Dermis microvascular lymphatic vessel endothelial cell (primary cell): ENCODE results near the gene OR4K15. TPM values are rescaled to one million over a fixed set of nuclear protein-coding genes. Genes with fewer than 3 reads are reported as not detected.
"Not testable (repeated sequence)": the region's sequence is repeated elsewhere in the genome, so short reads cannot be mapped to it uniquely, and the experiment has no call there.

Experiments used
- DNase-seq, 2 donors: peaks; one replicate each; pipeline versions ENCODE4 v3.0.0 to v3.0.0-alpha.2; 2010; ENCODE audit warnings: low read depth in 2 of 2
- total RNA-seq: library from RNA; depleted of rRNA; stranded (reverse); fragments of >200 nt; gene quantifications from 2 replicates; pipeline ENCODE4 v1.2.1, GENCODE V29; 2014

Gene OR4K15, protein sequence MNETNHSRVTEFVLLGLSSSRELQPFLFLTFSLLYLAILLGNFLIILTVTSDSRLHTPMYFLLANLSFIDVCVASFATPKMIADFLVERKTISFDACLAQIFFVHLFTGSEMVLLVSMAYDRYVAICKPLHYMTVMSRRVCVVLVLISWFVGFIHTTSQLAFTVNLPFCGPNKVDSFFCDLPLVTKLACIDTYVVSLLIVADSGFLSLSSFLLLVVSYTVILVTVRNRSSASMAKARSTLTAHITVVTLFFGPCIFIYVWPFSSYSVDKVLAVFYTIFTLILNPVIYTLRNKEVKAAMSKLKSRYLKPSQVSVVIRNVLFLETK
- total RNA-seq = not detected in 2 replicates

DNA sequence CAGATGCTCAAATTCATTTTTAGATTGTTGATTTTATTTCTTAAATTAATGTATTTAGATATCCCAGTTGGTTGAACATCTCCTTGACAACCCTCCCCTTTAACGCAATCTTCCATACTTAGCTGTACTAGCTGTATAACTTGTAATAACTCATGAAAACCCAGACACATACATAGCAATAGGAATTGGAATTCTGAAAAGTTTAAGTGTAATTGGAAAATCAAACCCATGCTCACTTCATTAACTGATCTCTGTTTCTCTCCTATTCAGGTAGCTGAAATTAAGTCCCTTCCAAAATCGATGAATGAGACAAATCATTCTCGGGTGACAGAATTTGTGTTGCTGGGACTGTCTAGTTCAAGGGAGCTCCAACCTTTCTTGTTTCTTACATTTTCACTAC lies at the start of gene OR4K15:
TSS of gene OR4K15 (plus strand) at position 301 of the 400 bp plus-strand sequence. CDS start at position 301, 0 bp downstream.
- DNase-seq = no peak

GRCh38 chr14:19930617-19931016 lies 44.8 kb upstream of the OR4K15 start, which contains the start of gene OR4K1:
TSS of gene OR4K1 (plus strand) at chr14:19930917. CDS start at chr14:19935667, 4,750 bp downstream.
- no peak for DNase-seq

DNA sequence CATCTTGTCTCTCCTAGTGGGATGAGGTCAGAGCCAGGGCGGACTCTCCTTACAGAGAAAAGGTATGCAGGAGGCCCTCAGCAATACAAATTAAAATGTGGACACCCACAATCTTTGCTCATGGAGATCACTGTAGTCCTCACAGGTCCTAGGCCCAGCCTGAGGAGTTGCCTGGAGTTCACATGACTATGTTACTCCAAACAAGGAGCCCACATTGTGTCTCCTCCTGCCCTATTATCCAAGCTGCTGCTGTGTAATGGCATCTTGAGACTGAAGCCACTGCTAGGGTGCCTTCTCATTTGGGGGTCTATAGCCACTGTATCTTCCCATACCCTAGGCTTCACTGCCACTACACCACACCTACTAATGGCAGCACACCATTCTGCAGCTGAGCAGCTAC lies 33.7 kb upstream of the OR4K15 start:
- no peak for DNase-seq

DNA sequence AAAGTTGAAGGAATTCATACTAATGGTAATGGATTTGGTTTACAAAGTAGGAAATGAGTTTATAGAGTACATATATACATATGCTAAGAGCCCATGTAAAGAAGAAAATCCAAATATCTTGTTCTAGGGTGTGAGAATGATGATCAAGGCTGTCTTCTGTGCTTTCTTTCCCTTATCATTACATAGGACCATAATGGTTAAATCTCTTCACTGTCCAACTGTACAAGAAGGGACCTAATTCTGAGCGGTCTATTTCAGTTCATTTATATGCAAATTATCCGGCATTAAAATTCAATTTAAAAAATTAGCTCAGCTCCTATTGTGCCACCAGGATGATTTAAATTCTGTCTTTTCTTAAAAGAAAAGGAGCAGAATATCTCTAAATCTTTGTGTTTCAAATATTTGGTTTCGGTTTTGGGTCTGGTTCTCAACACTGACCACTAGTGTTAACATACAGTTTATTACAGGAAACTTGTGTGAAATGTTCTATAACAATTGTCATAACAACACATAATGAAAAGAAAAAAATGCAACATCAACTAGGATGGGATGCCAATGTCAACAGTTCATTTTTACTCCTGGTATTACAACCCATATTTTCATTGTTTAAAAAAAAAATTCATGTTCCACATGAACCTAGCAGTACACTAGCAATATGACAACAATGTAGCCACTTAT lies 27.8 kb upstream of the OR4K15 start:
- DNase-seq = peak in 1 of 2 donors; percentile 86

- DNase-seq = peak in 1 of 2 donors; percentile 50
Observed at GRCh38 chr14:19949218-19949617, 26.2 kb upstream of the OR4K15 start.

GRCh38 chr14:19969735-19970134 lies 5.7 kb upstream of the OR4K15 start:
- DNase-seq = not testable (repeated sequence)

GRCh38 chr14:19974844-19975243 lies 547 bp upstream of the OR4K15 start:
- no peak for DNase-seq

DNA sequence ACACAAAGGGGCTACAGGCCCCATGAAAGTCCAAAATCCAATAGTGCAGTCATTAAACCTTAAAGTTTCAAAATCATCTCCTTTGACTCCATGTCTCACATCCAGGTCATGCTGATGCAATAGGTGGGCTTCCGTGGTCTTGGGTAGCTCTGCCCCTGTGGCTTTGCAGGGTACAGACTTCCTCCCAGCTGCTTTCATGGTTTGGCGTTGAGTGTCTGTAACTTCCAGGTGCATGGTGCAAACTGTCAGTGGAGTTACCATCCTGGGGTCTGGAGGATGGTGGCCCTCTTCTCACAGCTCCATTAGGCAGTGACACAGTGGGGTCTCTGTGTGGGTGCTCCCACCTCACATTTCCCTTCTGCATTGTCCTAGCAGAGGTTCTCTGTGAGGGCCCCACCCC lies 18.0 kb downstream of the OR4K15 start:
- DNase-seq = no peak

- DNase-seq = no peak
Observed at GRCh38 chr14:20001863-20002262, 26.5 kb downstream of the OR4K15 start, which contains the start of gene OR4Q2. TSS of gene OR4Q2 (plus strand) at chr14:20002163.

DNA sequence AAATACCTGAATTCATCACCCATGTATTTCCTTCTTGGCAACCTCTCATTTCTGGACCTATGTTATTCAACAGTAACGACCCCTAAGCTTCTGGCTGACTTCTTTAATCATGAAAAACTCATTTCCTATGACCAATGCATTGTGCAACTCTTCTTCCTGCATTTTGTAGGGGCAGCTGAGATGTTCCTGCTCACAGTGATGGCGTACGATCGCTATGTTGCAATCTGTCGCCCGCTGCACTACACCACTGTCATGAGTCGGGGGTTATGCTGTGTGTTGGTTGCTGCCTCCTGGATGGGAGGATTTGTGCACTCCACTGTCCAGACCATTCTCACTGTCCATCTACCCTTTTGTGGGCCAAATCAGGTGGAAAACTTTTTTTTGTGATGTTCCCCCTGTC lies 26.9 kb downstream of the OR4K15 start:
- DNase-seq = no peak

DNA sequence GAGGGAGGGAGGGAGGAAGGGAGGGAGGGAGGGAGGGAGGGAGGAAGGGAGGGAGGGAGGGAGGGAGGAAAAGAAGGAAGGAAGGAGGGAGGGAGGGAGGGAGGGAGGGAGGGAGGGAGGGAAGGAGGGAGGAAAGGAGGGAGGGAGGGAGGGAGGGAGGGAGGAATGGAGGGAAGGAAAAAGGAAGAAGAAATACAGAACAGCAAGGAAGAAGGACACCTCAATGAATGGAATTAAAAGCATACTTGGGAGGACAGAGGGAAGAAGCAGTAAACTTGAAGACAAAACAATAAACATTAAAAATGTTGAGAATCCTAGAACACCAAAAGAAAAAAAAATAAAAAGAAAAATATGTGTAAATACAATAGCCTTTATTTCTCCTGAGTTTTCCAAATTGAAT lies 32.8 kb downstream of the OR4K15 start:
- DNase-seq = no peak

GRCh38 chr14:20019257-20019865 lies 44.0 kb downstream of the OR4K15 start, which contains the start of gene OR4K14:
TSS of gene OR4K14 (minus strand) at chr14:20019307. CDS start at chr14:20015193, 4,114 bp downstream.
- no peak for DNase-seq

Other genes starting within 250 kb of the OR4K15 start
- gene OR4Q3, start 232.0 kb upstream of the OR4K15 start, total RNA-seq = not detected in 2 replicates
- not detected in 2 replicates for gene OR4M1, start 202.1 kb upstream of the OR4K15 start, total RNA-seq
- not detected in 2 replicates for gene OR4N2, start 171.8 kb upstream of the OR4K15 start, total RNA-seq
- gene OR4K2, start 100.4 kb upstream of the OR4K15 start, total RNA-seq = not detected in 2 replicates
- gene OR4K5, start 55.0 kb upstream of the OR4K15 start, total RNA-seq = not detected in 2 replicates
- not detected in 2 replicates for gene OR4K1, start 44.7 kb upstream of the OR4K15 start, total RNA-seq
- gene OR4Q2, start 26.6 kb downstream of the OR4K15 start, total RNA-seq = not detected in 2 replicates
- gene OR4K14, start 43.7 kb downstream of the OR4K15 start, total RNA-seq = not detected in 2 replicates
- not detected in 2 replicates for gene OR4K13, start 60.4 kb downstream of the OR4K15 start, total RNA-seq
- gene OR4L1, start 84.5 kb downstream of the OR4K15 start, total RNA-seq = not detected in 2 replicates
- gene OR4K17, start 135.1 kb downstream of the OR4K15 start, total RNA-seq = not detected in 2 replicates
- not detected in 2 replicates for gene OR4N5, start 163.2 kb downstream of the OR4K15 start, total RNA-seq
- gene OR11G2, start 215.3 kb downstream of the OR4K15 start, total RNA-seq = not detected in 2 replicates
- gene OR11H6, start 248.1 kb downstream of the OR4K15 start, total RNA-seq = not detected in 2 replicates